SK-N-SH (cell line): ENCODE data around the gene PRDM7.
"Not testable (repeated sequence)": the region's sequence is repeated elsewhere in the genome, so short reads cannot be mapped to it uniquely, and the experiment has no call there.

ENCODE experiments used
- POLR2AphosphoS5 ChIP-seq: IDR thresholded peaks from 2 replicates; pipeline ENCODE4 v1.6.1; 2012; ENCODE audit warnings: low read depth, low read length
- RFX5 ChIP-seq: IDR thresholded peaks from 2 replicates; pipeline ENCODE4 v1.6.1; 2012; ENCODE audit warnings: mild to moderate bottlenecking, improper control_type of control experiment, low read length
- TF ChIP-seq, protein P1 (sequence below): fragments of 200-600 bp; sonication (generic); IDR thresholded peaks from 2 replicates; pipeline ENCODE4 v1.6.1; 2017; ENCODE audit warnings: antibody characterized with exemption, mild to moderate bottlenecking, moderate library complexity
- TF ChIP-seq, protein P2 (sequence below): fragments of 150-350 bp; IDR thresholded peaks from 2 replicates; pipeline ENCODE4 v1.6.1; 2017; ENCODE audit warnings: antibody characterized with exemption, low read length, low read depth, borderline replicate concordance
- TF ChIP-seq, protein P3 (sequence below): IDR thresholded peaks from 2 replicates; pipeline ENCODE4 v1.4.0; 2012; ENCODE audit warnings: low read depth

DNA sequence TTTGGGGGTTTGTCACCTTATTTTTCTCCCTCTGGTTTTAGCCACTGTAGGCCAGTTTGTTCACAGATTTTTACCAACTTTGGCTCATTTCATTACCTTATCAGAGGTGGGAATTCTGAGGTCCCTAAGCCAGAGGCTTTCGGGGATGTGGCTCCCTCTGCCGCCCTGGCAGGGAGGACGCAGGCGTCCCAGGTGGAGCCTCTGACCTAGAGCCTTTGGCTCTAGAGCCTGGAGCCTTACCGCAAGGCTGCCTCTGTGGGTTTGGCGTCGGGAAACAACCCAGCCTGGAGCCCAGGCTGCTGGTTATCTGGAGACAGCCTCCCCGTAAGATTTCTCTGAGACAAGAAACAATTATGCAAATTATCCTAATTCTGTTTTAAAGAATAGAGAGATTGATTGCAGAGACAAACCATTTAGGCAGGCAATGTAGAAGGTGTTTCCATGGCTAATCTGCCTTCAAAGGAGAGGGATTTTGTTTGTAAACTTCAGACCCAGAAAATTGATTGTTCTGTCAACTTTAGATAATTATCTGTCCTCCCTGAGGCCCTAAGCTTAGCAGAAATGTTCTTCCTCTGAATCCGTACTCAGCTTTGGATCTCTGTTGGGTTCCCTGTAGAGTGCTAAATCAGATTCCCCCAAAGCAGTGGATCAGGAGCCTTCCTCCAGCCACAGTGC, 20.0 kb upstream of the PRDM7 start:
- not testable (repeated sequence) for TF ChIP-seq POLR2AphosphoS5, RFX5
- TF ChIP-seq, protein P1, sequence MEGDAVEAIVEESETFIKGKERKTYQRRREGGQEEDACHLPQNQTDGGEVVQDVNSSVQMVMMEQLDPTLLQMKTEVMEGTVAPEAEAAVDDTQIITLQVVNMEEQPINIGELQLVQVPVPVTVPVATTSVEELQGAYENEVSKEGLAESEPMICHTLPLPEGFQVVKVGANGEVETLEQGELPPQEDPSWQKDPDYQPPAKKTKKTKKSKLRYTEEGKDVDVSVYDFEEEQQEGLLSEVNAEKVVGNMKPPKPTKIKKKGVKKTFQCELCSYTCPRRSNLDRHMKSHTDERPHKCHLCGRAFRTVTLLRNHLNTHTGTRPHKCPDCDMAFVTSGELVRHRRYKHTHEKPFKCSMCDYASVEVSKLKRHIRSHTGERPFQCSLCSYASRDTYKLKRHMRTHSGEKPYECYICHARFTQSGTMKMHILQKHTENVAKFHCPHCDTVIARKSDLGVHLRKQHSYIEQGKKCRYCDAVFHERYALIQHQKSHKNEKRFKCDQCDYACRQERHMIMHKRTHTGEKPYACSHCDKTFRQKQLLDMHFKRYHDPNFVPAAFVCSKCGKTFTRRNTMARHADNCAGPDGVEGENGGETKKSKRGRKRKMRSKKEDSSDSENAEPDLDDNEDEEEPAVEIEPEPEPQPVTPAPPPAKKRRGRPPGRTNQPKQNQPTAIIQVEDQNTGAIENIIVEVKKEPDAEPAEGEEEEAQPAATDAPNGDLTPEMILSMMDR = not testable (repeated sequence)
- TF ChIP-seq, protein P2, sequence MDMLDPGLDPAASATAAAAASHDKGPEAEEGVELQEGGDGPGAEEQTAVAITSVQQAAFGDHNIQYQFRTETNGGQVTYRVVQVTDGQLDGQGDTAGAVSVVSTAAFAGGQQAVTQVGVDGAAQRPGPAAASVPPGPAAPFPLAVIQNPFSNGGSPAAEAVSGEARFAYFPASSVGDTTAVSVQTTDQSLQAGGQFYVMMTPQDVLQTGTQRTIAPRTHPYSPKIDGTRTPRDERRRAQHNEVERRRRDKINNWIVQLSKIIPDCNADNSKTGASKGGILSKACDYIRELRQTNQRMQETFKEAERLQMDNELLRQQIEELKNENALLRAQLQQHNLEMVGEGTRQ = not testable (repeated sequence)
- TF ChIP-seq, protein P3, sequence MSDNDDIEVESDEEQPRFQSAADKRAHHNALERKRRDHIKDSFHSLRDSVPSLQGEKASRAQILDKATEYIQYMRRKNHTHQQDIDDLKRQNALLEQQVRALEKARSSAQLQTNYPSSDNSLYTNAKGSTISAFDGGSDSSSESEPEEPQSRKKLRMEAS = not testable (repeated sequence)
